ENCODE measurements around the gene ELK1.
"Not testable (repeated sequence)": the region's sequence is repeated elsewhere in the genome, so short reads cannot be mapped to it uniquely, and the experiment has no call there.

ELK1 gene

GRCh38 chrX:47610511-47610910 lies 39.9 kb downstream of the ELK1 start:
- no peak for DNase-seq

DNA sequence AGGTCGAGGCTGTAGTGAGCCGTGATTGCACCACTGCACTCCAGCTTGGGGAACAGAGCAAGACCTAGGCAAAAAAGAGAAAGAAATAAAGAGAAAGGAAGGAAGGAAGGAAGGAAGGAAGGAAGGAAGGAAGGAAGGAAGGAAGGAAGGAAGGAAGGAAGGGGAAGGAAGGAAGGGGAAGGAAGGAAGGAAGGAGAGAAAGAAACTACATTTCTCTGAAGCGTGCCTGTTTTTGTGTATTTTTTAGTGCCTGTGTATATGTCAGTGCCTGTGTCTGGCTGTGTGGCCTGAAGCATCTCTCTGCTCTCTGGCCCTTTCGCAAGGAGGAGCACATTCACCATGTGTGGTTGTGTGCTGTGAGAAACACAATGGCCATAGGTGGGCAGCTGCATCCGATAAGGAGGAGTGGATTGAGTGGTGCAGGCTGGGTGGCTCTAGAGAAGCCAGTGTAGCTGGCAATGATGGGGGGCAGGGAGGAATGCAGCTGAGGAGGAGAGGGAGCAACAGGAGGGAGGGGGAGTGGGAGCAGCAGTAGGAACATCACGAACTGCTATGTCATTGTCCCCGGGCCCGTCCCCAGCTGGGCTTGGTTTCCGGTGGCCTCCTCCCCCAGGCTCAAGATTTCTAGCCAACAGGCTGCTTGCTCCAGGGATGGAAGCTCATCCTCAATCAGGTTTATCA lies 42.1 kb downstream of the ELK1 start:
- no peak for DNase-seq

DNA sequence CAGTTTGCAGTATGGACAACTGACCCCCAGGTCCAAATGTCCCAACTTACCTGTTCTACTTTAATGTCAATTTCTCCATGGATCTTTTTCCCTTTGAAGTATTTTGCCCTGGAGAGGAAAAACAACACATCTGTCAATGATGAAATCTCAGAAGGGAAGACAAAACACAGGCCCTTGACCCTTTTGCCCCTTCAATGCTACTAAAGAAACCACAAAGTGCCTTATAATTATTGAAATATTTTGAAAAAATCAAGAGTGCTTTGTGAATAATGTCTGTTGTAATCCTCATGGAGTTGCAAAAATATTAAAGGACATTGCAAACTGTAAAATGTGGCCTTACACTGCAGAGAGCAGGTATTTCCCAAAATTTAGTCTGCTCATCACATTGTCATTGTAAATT lies 43.3 kb downstream of the ELK1 start:
- no peak for DNase-seq

- DNase-seq = no peak
Observed at GRCh38 chrX:47605024-47605423, 45.3 kb downstream of the ELK1 start.

- not testable (repeated sequence) for DNase-seq
Observed at GRCh38 chrX:47603125-47603524, 47.2 kb downstream of the ELK1 start.

- no peak for DNase-seq
Observed at GRCh38 chrX:47597222-47597621, 53.1 kb downstream of the ELK1 start.

- DNase-seq = no peak
Observed at GRCh38 chrX:47596256-47596655, 54.1 kb downstream of the ELK1 start.

DNA sequence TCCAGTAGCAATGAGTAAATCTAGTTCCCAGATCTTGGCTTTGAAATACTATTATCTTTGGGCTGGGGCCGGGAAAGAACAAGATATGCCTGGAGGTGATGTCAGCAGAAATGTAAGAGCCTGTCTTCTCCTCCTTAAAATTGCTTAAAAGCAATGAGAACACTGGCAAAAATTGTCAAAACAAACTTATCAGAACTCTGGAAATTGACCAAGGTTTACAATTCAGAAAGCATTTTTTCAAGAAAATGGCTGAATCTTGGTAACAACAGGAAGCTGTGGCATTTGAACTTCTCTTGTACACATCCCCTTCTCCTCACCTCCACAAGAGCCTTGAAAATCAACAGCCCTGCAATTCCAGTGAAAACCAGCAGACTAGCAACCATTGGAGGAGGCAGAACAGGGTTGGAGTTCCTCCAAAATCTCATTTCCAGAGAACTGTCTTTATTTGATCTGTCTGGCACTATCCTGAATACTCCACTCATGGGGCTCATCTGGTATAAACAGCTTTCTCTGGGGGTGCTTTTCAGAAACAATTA lies 54.6 kb downstream of the ELK1 start:
- DNase-seq = no peak

GRCh38 chrX:47593522-47593921 lies 56.8 kb downstream of the ELK1 start:
- DNase-seq = no peak

DNA sequence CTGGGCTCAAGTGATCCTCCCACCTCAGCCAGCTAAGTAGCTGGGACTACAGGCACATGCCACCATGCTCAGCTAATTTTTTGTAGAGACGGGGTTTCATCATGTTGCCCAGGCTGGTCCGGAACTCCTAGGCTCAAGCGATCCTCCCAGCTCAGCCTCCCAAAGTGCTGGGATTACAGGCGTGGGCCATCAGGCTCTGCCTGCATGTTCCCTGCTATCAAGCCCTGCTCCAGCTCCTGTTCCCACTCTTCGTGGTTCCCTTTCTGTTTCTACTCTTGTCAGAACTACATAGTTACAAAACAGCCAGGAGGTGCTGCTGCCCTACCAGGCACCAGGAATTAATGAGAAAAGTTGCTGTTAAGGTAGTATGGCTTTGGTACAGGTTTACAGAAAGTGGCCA lies 59.4 kb downstream of the ELK1 start:
- DNase-seq = no peak

DNA sequence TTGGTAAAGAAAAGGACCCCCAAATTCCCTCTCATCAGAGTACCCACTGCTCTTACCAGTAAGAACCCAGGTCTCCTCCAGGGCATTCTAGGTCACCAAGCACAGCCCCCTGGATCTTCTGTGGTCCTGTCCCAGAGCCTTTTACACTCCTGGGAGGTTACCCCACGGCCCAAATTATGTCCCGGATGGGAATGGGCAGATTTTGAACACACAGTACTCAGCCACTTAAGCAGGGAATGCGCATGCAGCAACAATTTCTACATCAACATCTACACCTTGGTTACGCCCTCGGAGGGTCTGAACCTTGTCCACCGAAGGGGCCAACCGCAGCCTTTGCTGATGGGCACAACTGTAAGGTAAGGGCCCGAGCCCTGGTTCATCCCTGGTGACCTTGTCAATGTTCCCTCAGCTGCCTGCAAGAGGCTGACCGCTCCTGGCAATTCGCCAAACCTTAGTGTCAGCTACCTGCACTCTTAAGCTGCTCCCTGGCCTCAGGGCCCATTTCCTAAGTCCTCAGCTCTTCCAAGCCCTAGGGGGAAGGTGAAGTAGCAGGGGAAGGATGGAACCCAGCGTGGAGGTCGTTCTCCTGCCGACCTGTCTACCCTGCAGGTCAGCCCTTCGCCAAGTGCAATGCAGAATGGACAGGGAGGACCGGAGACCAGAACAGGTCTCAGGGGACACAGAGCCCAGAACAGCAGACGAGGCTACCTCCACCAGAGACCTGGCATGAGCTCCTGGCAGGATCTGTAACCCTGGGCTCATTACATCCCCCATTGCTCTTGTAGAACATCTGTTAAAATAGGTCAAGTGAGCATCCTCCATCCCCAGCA lies 62.2 kb downstream of the ELK1 start:
- no peak for DNase-seq

- no peak for DNase-seq
Observed at GRCh38 chrX:47587091-47587891, 63.1 kb downstream of the ELK1 start.

DNA sequence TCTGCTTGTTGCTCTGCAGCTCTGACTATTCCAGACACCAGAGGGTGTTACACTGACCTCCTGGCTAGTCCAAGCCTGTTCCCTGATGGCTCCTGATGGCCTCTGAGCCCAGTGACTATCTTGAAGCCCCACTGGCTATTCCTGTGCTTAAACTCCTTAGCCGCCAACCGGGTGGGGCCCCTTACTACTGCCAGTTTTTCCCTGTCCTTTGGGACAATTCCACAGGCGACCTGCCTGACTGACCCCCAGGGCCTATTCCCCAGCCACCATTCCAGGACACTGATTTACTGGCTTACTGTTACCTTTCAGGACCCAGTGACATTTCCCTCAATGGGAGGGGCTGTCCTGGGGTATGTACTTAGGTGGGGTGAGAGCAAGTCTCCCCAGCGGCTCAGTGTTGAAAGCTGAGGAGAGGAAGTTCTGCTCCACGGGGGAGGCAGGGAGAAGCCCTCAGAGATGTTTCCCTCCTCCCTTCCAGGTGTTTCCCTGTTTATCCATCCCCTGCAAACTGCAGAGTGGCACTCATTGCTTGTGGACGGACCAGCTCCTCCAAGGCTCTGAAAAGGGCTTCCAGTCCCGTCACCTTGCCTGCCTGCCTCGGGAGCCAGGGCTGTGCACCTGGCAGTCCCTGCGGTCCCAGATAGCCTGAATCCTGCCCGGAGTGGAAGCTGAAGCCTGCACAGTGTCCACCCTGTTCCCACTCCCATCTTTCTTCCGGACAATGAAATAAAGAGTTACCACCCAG lies 64.1 kb downstream of the ELK1 start:
- no peak for DNase-seq

Measured in activated CD4-positive, alpha-beta T cell treated with anti-CD3 and anti-CD28 coated beads for 1 hour (primary cell).